B cell (primary cell): ENCODE measurements around the gene TDRD15. TPM values are rescaled to one million over a fixed set of nuclear protein-coding genes. Genes with fewer than 3 reads are reported as not detected.

Experiments used
- ATAC-seq: fragments of 200-7000 bp; cut with Tn5 transposase; one replicate; pipeline ENCODE4 v1.10.0; 2021; ENCODE audit warnings: low read depth, mild to moderate bottlenecking, moderate number of reproducible peaks, moderate library complexity
- CTCF ChIA-PET: fragments of 350-600 bp; sonication (Branson Sonifier 250); formaldehyde crosslinking; loops from one replicate; lab custom pipeline; 2021; ENCODE audit warnings: antibody characterized with exemption, inconsistent platforms; lab: Charles Lee
- POLR2A ChIA-PET: fragments of 350-600 bp; sonication (Branson Sonifier 250); formaldehyde crosslinking; loops from one replicate; lab custom pipeline; 2021; ENCODE audit warnings: antibody characterized with exemption; lab: Charles Lee
- DNase-seq: peaks from one replicate; pipeline ENCODE4 v3.0.0; 2013
- H2AFZ ChIP-seq: 2 replicates; pipeline ENCODE4 v1.6.1; 2012; ENCODE audit warnings: mild to moderate bottlenecking, low read depth, low read length; ENCODE audit not compliant: insufficient read depth, poor library complexity, severe bottlenecking
- H3K27ac ChIP-seq, 2 donors: 1 replicate in 1 of 2; 2 replicates in 1 of 2; pipeline ENCODE4 v1.5.1; 2012 to 2013; ENCODE audit warnings: low read length in 2 of 2, mild to moderate bottlenecking in 2 of 2, moderate library complexity in 1 of 2
- H3K27me3 ChIP-seq, 4 experiments: fragments of 200-600 bp in 1 of 4; sonication (generic) in 1 of 4; replicated peaks in 1 of 4; 1 replicate in 2 of 4; 2 replicates in 2 of 4; pipeline versions ENCODE4 v1.6.1 to v1.7.0; 2013 to 2016; ENCODE audit warnings: low read length in 3 of 4, mild to moderate bottlenecking in 2 of 4, mixed read lengths in 1 of 4, moderate library complexity in 1 of 4; ENCODE audit not compliant: insufficient read depth in 4 of 4, control insufficient read depth in 3 of 4; ENCODE audit errors: control extremely low read depth in 1 of 4
- H3K36me3 ChIP-seq, 2 experiments: replicated peaks in 1 of 2; 1 replicate in 1 of 2; 2 replicates in 1 of 2; pipeline versions ENCODE4 v1.6.1 to v1.7.1; 2013; ENCODE audit warnings: low read length in 1 of 2; ENCODE audit not compliant: insufficient read depth in 2 of 2, control insufficient read depth in 1 of 2; ENCODE audit errors: control extremely low read depth in 1 of 2, extremely low read depth in 1 of 2
- H3K4me1 ChIP-seq, 2 donors: fragments of 200-600 bp in 1 of 2; sonication (generic) in 1 of 2; 1 replicate in 1 of 2; 2 replicates in 1 of 2; pipeline versions ENCODE4 v1.5.1 to v1.6.1; 2013 to 2017; ENCODE audit warnings: low read length in 2 of 2; ENCODE audit not compliant: control insufficient read depth in 2 of 2, insufficient read depth in 2 of 2
- H3K4me2 ChIP-seq: replicated peaks from 2 replicates; pipeline ENCODE3; 2012; ENCODE audit warnings: mild to moderate bottlenecking, low read depth, low read length; ENCODE audit not compliant: poor library complexity, severe bottlenecking
- H3K4me3 ChIP-seq, 5 experiments: fragments of 200-600 bp in 1 of 5; sonication (generic) in 1 of 5; 1 replicate in 3 of 5; 2 replicates in 2 of 5; pipeline versions ENCODE4 v1.5.1 to v1.7.0; 2011 to 2016; ENCODE audit warnings: low read length in 4 of 5, mild to moderate bottlenecking in 4 of 5, low read depth in 2 of 5, control low read depth in 1 of 5, moderate library complexity in 1 of 5; ENCODE audit not compliant: insufficient read depth in 1 of 5; ENCODE audit errors: control extremely low read depth in 1 of 5, extremely low read depth in 1 of 5
- H3K79me2 ChIP-seq: fragments of 200-600 bp; sonication (generic); one replicate; pipeline ENCODE4 v1.6.0; 2016; ENCODE audit warnings: low read length; ENCODE audit not compliant: control insufficient read depth, insufficient read depth
- H3K9ac ChIP-seq: fragments of 200-600 bp; sonication (generic); 2 replicates; pipeline ENCODE4 v1.6.1; 2017; ENCODE audit warnings: mild to moderate bottlenecking, low read length, moderate library complexity
- H3K9me3 ChIP-seq, 3 donors: one replicate each; pipeline versions ENCODE4 v1.6.1 to v1.7.1; 2013; ENCODE audit warnings: low read length in 2 of 3; ENCODE audit not compliant: control insufficient read depth in 2 of 3, insufficient read depth in 1 of 3; ENCODE audit errors: control extremely low read depth in 1 of 3
- H4K20me1 ChIP-seq: 2 replicates; pipeline ENCODE4 v1.6.0; 2012; ENCODE audit warnings: mild to moderate bottlenecking, low read length; ENCODE audit not compliant: insufficient read depth, control insufficient read depth, poor library complexity, severe bottlenecking
- H3K27ac Mint-ChIP-seq: one replicate; pipeline ENCODE4 v1.8.0; 2021; ENCODE audit warnings: mixed read lengths
- H3K27me3 Mint-ChIP-seq: one replicate; pipeline ENCODE4 v1.8.0; 2021; ENCODE audit warnings: mixed read lengths
- H3K4me1 Mint-ChIP-seq: one replicate; pipeline ENCODE4 v1.8.0; 2021; ENCODE audit warnings: mixed read lengths
- H3K4me3 Mint-ChIP-seq: one replicate; pipeline ENCODE4 v1.8.0; 2021; ENCODE audit warnings: mixed read lengths
- H3K9me3 Mint-ChIP-seq: one replicate; pipeline ENCODE4 v1.8.0; 2022; ENCODE audit warnings: mixed read lengths; ENCODE audit not compliant: insufficient read depth
- EZH2 ChIP-seq: IDR thresholded peaks from 2 replicates; pipeline ENCODE4 v1.6.1; 2012; ENCODE audit warnings: borderline replicate concordance, low read depth, mild to moderate bottlenecking, moderate library complexity, low read length; ENCODE audit not compliant: insufficient read depth, poor library complexity, severe bottlenecking
- WGBS: methylation state at CpG from one replicate; pipeline ENCODE4 v1.1.5; 2013; ENCODE audit warnings: missing lambda C conversion rate; ENCODE audit not compliant: insufficient coverage; 5-methylcytosine and 5-hydroxymethylcytosine counted together
- intact Hi-C: fragments of 100-400 bp; cut with micrococcal nuclease; formaldehyde crosslinking; loops from one replicate; pipeline ENCODE4 v1.10.0; 2022
- polyA plus RNA-seq: library from polyadenylated mRNA; depleted of rRNA; stranded (reverse); fragments of >200 nt; gene quantifications from 2 replicates; pipeline ENCODE4 v1.2.3, GENCODE V29; 2012
- total RNA-seq, 2 donors: library from RNA; stranded (reverse); fragments of 120-200 nt in 1 of 2; gene quantifications; 1 replicate in 1 of 2; 2 replicates in 1 of 2; pipeline versions ENCODE4 v1.2.3 to v1.2.4, GENCODE V29; 2013 to 2022
- TF ChIP-seq, protein P1 (sequence below): fragments of 200-600 bp; IDR thresholded peaks from one replicate; pipeline ENCODE4 v1.8.0; 2022; ENCODE audit warnings: antibody characterized with exemption, mild to moderate bottlenecking

TDRD15 gene
- total and polyA plus RNA-seq, 2 donors (not counting 1 experiment from before 2014, with no cell fraction given), result 0.04 to 1.1 TPM

DNA sequence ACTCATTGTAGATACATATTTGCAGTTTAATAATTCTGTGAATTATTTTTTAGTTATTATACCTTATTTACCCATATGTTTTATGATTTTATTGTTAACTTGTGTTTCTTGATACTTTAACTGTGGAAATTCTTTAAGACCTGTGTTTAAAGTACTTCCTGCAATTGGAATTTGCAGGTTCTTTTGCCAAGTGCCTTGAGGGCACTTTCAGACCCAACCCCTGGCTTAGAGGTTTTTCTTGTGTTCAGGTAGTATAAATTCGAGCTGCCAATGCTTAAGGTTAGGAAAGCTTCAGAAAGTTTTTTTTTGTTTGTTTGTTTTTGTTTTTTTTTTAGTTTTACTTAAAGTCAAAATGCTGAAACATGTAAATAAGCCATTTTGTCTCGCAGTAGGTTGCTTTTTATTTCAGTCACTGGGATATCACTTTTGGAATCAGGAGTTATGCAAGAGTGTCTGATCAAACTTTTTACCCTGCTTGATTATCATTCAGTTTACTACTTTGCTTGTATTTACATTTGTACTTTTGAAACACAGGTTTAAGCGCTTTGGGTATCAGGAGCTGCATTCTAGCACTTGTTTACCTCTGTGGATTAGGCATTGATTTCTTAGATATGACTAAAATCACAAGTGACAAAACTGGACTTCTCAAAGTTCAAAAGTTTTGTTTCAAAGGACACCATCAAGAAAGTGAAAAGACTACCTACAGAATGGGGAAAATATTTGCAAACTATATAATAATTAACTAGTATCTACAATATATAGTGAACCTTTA is 31.8 kb downstream of the TDRD15 start:
- no peaks in the 10 kb centered on the region for H4K20me1 ChIP-seq
- H3K4me2 ChIP-seq, result no peak overlapping the region
- no peak overlapping the region for H3K27ac ChIP-seq
- no peak overlapping the region for H3K9ac ChIP-seq
- no peak overlapping the region for H2AFZ ChIP-seq
- TF ChIP-seq EZH2, result no peak
- TF ChIP-seq, protein P1, sequence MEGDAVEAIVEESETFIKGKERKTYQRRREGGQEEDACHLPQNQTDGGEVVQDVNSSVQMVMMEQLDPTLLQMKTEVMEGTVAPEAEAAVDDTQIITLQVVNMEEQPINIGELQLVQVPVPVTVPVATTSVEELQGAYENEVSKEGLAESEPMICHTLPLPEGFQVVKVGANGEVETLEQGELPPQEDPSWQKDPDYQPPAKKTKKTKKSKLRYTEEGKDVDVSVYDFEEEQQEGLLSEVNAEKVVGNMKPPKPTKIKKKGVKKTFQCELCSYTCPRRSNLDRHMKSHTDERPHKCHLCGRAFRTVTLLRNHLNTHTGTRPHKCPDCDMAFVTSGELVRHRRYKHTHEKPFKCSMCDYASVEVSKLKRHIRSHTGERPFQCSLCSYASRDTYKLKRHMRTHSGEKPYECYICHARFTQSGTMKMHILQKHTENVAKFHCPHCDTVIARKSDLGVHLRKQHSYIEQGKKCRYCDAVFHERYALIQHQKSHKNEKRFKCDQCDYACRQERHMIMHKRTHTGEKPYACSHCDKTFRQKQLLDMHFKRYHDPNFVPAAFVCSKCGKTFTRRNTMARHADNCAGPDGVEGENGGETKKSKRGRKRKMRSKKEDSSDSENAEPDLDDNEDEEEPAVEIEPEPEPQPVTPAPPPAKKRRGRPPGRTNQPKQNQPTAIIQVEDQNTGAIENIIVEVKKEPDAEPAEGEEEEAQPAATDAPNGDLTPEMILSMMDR, result no peak
- no peaks in the 10 kb centered on the region for H3K79me2 ChIP-seq
- no peaks in the 10 kb centered on the region for H3K27me3 ChIP-seq
- POLR2A ChIA-PET, result no interaction called here
- H3K4me3 ChIP-seq, result no peak overlapping the region
- no peaks in the 10 kb centered on the region for H3K36me3 ChIP-seq
- H3K4me1 ChIP-seq, result no peaks in the 10 kb centered on the region
- H3K9me3 ChIP-seq, result no peaks in the 10 kb centered on the region
- Mint-ChIP-seq H3K27ac (no peak overlapping the region), H3K9me3 (no peaks in the 10 kb centered on the region), H3K27me3 (peaks cover 2% of the 10 kb centered on the region), H3K4me3 (no peak overlapping the region), H3K4me1 (no peaks in the 10 kb centered on the region)
- no CpG with 5 or more reads among the region's 3 CpGs for WGBS
- intact Hi-C loops, result no loop called here
- CTCF ChIA-PET, result no interaction called here
- ATAC-seq (no peak), DNase-seq (no peak)

DNA sequence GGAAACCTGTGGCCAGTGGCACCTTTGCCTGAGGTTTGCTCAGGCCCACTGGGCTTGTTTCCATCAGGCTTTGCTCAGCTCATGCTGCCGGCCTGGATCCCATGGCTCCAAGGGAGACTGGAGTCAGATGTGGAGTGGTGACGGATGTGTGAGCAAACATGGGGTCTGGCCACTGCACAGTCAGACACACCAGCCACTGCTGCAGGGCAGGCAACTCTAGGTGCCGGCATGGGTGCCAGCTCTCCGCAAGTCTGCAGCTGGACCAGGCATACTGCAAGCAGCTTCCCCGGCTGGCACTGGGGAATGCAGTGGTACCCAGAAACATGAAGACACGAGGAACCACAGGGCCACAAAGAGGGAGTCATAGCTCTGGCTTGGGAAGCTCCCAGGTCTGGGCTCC is 37.4 kb downstream of the TDRD15 start:
- H3K79me2 ChIP-seq, result no peaks in the 10 kb centered on the region
- H3K9ac ChIP-seq, result no peak overlapping the region
- ChIA-PET CTCF (no interaction called here), POLR2A (no interaction called here)
- H3K4me1 Mint-ChIP-seq, result no peaks in the 10 kb centered on the region
- no peak overlapping the region for H2AFZ ChIP-seq
- ATAC-seq (no peak), DNase-seq (no peak)
- no peak overlapping the region for H3K4me2 ChIP-seq
- intact Hi-C loops, result no loop called here
- no peaks in the 10 kb centered on the region for H4K20me1 ChIP-seq
- 97% methylated on average over 6 of the region's 6 CpGs for WGBS
- no peak overlapping the region for H3K4me3 Mint-ChIP-seq
- no peaks in the 10 kb centered on the region for H3K4me1 ChIP-seq
- H3K36me3 ChIP-seq, result no peaks in the 10 kb centered on the region
- no peak overlapping the region for H3K4me3 ChIP-seq
- no peak overlapping the region for H3K27ac Mint-ChIP-seq
- TF ChIP-seq EZH2, result no peak
- TF ChIP-seq, protein P1, result no peak
- H3K27me3 ChIP-seq, result no peaks in the 10 kb centered on the region
- peaks cover 0 to 22% (median 0%) of the 10 kb centered on the region in 3 donors for H3K9me3 ChIP-seq
- peaks cover 3% of the 10 kb centered on the region for H3K9me3 Mint-ChIP-seq
- H3K27me3 Mint-ChIP-seq, result no peaks in the 10 kb centered on the region
- H3K27ac ChIP-seq, result no peak overlapping the region
